ENCODE results near the gene ELF5.
A peak's percentile ranks its signal among the peaks of the same experiment; 100 is the strongest.

Gene ELF5

DNA sequence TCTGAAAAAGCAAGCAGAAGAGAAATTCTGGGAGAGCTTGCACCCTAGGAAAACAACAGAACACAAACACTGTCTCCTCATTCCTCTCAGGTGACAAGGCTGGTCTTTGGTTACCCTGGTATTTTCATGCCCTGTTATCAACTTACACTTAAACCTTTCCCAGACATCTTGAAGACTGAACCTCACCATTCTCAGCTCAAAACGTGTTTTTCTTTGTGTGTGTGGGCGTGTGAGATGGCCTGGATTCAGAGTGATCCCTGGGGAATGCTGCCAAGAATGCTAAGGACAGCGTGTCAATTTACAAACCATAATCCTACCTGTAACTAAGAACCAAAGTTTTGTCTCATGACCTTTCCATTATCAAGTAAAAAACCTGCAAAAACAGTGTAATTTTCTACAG lies 33.3 kb downstream of the ELF5 start:
- no peak for DNase-seq (ENCODE audit: low read depth in 1 of 2, low spot score in 1 of 2)
- no peak for TF ChIP-seq JUND (IDR thresholded peaks at IDR 0.05; ENCODE audit: low read depth)
- in situ Hi-C loops (cut with HindIII; ENCODE audit: low pct_unique_long_range_greater_than_20kb, low sequenced_read_pairs), result no loop called here

DNA sequence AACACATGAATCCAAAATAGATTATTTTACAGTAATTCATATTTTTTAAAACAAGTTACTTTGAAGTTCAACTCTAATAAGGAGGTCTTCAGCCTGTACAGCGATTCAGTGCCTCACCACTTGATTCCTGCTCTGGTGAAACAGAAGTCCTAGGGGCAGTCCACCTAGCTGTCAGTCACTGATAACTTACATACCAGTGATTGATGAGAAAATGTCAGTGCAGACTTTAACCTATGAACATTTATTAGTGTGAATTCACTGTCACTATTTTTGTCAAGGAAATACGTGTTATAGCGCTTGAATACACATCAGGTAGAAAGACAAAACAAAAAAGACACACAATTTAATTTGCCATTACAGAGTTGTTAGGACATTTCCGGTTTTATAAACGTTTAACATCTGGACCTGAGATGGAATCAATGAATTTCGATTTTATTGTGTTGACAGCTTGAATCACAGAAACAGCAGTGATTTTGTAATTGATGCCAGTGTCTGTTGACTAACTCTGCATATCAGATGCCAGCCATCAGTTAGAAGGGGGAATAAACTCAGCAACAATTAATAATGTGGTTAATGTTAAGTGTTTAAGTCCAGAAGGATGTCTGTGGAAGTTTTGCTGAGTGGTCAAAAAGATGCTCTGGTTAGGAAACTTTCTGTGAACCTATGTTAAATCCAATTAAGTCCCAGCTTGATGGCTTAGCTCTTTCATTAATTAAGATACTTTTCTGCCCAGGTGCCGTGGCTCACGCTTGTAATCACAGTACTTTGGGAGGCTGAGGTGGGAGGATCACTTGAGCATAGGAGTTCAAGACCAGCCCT lies 34.5 kb downstream of the ELF5 start:
- TF ChIP-seq JUND (IDR thresholded peaks at IDR 0.05; ENCODE audit: low read depth), result no peak
- in situ Hi-C loops (cut with HindIII; ENCODE audit: low pct_unique_long_range_greater_than_20kb, low sequenced_read_pairs), result no loop called here
- no peak for DNase-seq (ENCODE audit: low read depth in 1 of 2, low spot score in 1 of 2)

DNA sequence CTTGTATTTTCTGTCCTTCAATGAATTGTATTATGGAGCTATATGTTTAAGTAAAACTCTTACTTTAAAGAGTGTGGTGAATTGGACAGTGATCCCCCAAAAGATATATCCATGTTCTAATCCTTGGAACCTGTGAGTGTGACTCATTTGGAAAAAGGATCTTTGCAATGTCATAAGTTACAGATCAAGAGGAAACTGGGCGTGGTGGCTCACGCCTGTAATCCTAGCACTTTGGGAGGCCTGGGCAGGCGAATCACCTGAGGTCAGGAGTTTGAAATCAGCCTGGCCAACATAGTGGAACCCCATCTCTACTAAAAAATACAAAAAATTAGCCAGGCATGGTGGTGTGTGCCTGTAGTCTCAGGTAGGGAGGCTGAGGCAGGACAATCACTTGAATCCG lies 36.7 kb downstream of the ELF5 start:
- DNase-seq (ENCODE audit: low read depth in 1 of 2, low spot score in 1 of 2), result no peak
- TF ChIP-seq JUND (IDR thresholded peaks at IDR 0.05; ENCODE audit: low read depth), result no peak
- in situ Hi-C loops (cut with HindIII; ENCODE audit: low pct_unique_long_range_greater_than_20kb, low sequenced_read_pairs), result no loop called here

DNA sequence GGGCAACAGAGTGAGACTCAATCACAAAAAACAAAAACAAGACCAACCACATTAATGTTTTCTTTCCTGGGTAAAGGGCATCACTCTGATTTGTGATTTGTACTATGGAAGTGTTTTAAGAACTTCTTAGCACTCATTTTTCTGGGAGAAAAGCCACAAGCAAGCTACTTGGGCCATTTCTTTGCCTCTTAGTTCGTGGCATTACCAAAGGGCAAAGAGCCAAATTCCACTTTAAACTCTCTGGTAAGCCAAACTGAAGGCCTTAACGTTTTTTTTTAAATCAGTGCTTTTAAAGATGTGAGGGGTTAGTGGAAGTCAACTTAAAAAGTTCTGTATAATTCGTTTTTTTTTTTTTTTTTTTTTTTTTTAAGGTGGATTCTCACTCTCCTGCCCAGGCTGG lies 37.9 kb downstream of the ELF5 start:
- DNase-seq (ENCODE audit: low read depth in 1 of 2, low spot score in 1 of 2), result no peak
- in situ Hi-C loops (cut with HindIII; ENCODE audit: low pct_unique_long_range_greater_than_20kb, low sequenced_read_pairs), result no loop called here
- TF ChIP-seq JUND (IDR thresholded peaks at IDR 0.05; ENCODE audit: low read depth), result no peak

DNA sequence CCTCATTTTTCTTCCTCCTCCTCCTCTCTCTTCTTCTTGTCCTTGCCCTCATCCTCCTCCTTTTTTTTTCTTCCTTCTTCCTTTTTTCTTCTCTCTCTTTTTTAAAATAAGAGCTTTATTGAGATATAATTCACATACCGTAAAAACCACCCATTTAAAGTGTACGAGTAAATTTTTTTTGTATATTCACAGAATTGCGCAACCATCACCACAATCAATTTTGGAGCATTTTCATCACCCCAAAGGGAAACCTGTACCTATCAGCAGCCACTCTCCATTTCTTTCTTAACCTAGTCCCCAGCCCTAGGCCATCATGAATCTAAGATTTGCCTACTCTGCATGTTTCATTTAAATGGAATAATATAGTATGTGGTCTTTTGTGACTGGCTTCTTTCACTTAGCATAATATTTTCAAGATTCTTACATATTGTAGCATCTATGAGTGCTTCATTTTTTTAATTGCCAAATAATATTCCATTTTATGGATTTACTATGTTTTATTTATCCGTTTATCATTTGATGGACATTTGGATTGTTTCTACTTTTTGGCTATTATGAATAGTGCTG lies 39.9 kb downstream of the ELF5 start:
- no peak for TF ChIP-seq JUND (IDR thresholded peaks at IDR 0.05; ENCODE audit: low read depth)
- DNase-seq (ENCODE audit: low read depth in 1 of 2, low spot score in 1 of 2), result no peak
- in situ Hi-C loops (cut with HindIII; ENCODE audit: low pct_unique_long_range_greater_than_20kb, low sequenced_read_pairs), result no loop called here

DNA sequence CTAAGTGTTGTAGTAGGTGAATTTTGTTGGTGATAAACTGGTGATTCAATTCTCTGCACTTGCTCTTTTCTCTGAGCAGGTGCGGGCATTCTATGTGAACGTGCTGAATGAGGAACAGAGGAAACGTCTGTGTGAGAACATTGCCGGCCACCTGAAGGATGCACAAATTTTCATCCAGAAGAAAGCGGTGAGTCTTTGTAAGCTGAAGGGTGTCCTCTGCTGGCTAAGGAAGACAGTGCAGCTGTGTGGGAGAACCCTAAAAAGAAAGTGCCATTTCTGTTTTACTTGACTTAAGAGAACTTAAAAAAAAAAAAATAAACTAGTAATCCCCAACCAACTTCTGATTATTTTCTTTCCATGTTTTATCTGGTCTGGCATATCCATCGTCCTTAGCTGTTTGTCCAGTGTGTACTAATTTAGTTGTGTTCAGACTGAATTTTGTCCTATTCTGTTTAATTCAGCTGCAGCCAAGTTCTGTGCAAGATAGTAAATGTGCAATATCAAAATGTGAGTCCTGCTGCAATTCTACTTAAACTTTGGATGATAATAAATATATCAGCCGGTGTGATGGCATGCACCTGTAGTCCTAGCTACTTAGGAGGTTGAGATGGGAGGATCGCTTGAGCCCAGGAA lies 45.3 kb downstream of the ELF5 start:
- in situ Hi-C loops (cut with HindIII; ENCODE audit: low pct_unique_long_range_greater_than_20kb, low sequenced_read_pairs), result no loop called here
- peak; percentile 61 to 83 for DNase-seq (ENCODE audit: low read depth in 1 of 2, low spot score in 1 of 2)
- TF ChIP-seq JUND (IDR thresholded peaks at IDR 0.05; ENCODE audit: low read depth), result no peak

DNA sequence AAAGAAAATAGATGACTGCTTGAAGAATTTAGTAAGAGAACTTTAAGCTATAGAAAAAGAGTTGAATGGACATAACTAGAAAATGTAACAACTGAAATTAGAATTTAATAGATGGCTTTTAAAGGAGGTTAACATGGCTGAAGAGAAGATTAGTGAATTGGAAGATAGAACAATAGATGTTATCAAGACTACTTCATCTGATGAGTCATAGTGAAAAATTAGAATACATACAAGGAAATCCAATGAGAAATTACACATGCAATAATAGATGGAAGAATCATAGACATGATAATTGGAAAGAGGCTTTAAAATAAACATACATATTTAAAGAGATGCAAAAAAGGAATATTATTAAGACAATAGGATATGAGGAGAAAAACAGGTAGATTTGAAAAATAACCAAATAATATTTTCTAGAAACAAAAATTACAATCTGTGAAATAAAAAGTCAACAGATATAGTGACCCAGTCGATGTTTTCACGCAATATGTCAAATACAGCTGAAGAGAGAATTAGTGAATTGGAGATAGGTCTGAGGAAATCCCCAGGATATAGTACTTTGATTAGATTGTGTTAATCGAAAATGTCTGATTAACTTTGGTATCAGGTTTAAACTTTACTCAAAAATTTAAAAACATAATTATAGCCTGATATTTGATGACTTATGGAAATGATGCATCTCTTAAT lies 46.6 kb downstream of the ELF5 start:
- DNase-seq (ENCODE audit: low read depth in 1 of 2, low spot score in 1 of 2), result no peak
- no peak for TF ChIP-seq JUND (IDR thresholded peaks at IDR 0.05; ENCODE audit: low read depth)
- in situ Hi-C loops (cut with HindIII; ENCODE audit: low pct_unique_long_range_greater_than_20kb, low sequenced_read_pairs), result no loop called here

DNA sequence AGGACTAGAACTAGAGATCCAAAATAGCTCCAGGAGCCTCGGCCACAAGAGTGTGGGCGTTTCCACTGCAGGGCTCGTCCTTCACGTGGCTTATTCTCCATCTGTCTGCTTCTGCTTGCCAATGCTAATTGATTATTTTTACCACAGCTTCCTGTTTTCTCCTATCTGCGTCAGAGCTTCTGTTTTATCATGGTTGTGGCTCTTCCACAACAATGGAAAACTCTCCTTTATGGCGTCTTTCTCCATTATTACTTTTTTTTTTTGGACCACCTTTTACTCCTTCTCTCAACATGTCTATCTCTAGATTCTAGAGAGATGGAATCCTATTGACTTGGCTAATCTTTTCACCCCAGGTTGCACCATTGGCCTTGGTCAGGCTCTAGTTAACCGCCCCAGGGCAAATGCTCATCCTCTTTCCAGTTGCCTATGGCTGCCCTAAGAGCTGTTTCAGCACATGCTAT lies 49.0 kb downstream of the ELF5 start:
- no peak for DNase-seq (ENCODE audit: low read depth in 1 of 2, low spot score in 1 of 2)

DNA sequence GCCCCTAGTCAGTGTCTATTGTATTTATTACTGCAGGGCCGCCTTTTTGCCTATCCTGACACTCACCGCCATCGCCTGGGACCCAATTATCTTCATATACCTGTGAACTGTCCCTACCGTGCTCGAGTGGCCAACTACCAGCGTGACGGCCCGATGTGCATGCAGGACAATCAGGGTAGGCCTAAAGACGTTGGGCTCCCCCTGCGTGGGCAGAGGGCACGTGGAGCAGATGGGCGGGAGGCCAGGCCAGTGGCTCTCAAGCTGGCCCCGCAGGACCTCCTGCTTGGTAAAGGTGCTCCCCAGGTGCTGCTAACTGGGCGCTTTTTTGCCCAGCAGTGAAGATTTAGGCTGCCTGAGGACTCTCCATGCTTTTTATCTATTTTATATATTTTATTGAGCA lies 52.4 kb downstream of the ELF5 start:
- TF ChIP-seq JUND (IDR thresholded peaks at IDR 0.05; ENCODE audit: low read depth), result no peak
- in situ Hi-C loops (cut with HindIII; ENCODE audit: low pct_unique_long_range_greater_than_20kb, low sequenced_read_pairs), result no loop called here
- no peak for DNase-seq (ENCODE audit: low read depth in 1 of 2, low spot score in 1 of 2)

More for the DNA sequence above, 49.0 kb downstream of the ELF5 start:
- TF ChIP-seq JUND (IDR thresholded peaks at IDR 0.05; ENCODE audit: low read depth), result no peak
- in situ Hi-C loops (cut with HindIII; ENCODE audit: low pct_unique_long_range_greater_than_20kb, low sequenced_read_pairs), result no loop called here

DNA sequence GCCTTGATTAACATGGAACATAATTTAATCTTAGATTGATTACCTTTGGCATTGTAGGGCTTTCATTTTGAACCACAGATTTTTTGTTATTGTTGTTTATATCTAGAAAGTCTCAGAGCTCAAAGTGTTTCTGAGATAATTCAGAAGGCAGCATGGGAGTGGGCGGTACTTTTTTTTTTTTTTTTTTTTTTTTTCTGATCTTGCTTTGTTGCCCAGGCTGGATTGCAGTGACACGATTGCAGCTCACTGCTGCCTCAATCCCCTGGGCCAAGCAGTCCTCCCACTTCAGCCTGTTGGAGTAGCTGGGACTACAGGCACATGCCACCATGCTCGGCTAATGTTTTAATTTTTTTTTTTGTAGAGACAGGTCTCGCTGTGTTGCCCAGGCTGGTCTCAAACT lies 53.3 kb downstream of the ELF5 start:
- in situ Hi-C loops (cut with HindIII; ENCODE audit: low pct_unique_long_range_greater_than_20kb, low sequenced_read_pairs), result no loop called here
- no peak for TF ChIP-seq JUND (IDR thresholded peaks at IDR 0.05; ENCODE audit: low read depth)
- no peak for DNase-seq (ENCODE audit: low read depth in 1 of 2, low spot score in 1 of 2)

DNA sequence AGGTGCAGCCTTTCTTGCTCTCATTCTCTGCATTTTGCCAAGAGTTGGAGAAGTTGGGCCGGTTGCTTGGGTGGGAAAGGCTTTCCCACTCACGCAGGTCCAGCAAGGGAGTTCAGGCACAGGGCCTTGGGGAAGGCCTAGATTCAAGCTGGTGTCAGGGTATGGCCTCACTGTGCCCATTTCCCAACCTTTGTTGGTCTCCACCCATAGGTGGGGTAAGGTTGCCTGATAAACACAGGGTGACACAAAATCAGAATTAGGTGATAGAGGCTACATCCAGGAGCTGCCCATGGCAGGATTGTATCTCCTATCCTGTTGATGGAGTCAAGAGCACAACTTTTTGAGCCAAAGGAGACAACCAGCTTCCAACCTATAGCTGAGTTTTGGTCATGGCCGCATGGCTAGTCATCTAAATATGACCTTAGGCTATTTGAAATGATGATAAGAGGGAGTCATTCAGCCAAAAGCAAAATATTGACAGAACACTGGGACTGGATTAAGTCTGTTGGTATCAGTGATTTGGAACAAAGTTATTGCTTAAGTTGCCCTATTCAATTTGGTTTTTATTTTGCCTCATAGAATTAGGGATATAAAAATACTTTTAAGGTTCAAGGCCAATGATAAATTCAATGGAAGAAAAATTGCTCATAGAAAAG lies 54.0 kb downstream of the ELF5 start:
- no peak for TF ChIP-seq JUND (IDR thresholded peaks at IDR 0.05; ENCODE audit: low read depth)
- no peak for DNase-seq (ENCODE audit: low read depth in 1 of 2, low spot score in 1 of 2)
- in situ Hi-C loops (cut with HindIII; ENCODE audit: low pct_unique_long_range_greater_than_20kb, low sequenced_read_pairs), result no loop called here

DNA sequence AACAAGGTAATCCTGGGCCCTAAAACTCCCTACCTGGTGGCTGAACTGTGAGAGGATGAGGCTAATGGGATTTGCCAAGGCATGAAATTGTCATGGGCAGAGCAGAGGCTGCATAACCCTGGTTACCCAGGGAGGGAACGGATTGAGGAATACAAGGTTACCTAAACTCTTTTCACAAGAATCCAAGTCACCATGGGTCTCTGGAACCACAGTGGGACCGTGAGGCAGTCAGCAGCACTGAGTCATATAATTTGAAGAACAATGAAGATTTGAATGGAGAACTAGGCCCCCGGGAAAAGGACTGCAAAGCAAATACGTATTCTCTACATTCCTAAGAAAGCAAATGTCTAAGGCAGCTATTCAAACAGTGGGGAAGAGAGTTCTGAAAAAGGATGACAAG lies 55.1 kb downstream of the ELF5 start:
- DNase-seq (ENCODE audit: low read depth in 1 of 2, low spot score in 1 of 2), result no peak
- in situ Hi-C loops (cut with HindIII; ENCODE audit: low pct_unique_long_range_greater_than_20kb, low sequenced_read_pairs), result no loop called here
- no peak for TF ChIP-seq JUND (IDR thresholded peaks at IDR 0.05; ENCODE audit: low read depth)

Data from T47D (cell line).